GM21390 (cell line): ENCODE results near the gene CASKIN1.
"Not testable (repeated sequence)": the region's sequence is repeated elsewhere in the genome, so short reads cannot be mapped to it uniquely, and the experiment has no call there.

Experiments used
- ATAC-seq: cut with Tn5 transposase; IDR thresholded peaks from one replicate; pipeline ENCODE4 v1.9.1; 2021; ENCODE audit not compliant: unreplicated experiment

CASKIN1 gene

DNA sequence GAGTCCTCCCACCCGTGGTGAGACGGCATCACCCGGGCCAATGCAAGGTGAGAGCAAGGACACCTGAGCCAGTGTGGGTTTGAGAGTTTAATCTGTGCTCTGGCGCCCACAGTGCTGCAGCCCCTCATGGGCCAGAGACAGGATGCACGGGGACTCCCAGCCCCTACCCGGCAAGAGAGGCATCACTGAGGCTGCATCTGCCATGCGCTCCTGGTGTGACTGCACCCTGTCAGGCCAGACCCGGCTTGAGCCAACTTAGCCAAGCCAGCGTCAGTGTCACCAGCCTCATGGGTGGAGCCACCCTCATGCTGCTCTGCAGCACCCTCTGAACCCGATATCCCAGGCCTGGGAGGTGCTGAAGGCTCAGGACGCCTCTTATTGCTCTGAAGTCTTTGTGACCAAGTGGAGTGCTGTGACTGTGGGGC lies 15.5 kb upstream of the CASKIN1 start:
- ATAC-seq = no peak

GRCh38 chr16:2210386-2211365 lies 14.3 kb upstream of the CASKIN1 start, which contains the start of gene BRICD5:
Gene BRICD5, minus strand, starts transcription at chr16:2210863. Its CDS starts 30 bp downstream, at chr16:2210833.
- no peak for ATAC-seq

DNA sequence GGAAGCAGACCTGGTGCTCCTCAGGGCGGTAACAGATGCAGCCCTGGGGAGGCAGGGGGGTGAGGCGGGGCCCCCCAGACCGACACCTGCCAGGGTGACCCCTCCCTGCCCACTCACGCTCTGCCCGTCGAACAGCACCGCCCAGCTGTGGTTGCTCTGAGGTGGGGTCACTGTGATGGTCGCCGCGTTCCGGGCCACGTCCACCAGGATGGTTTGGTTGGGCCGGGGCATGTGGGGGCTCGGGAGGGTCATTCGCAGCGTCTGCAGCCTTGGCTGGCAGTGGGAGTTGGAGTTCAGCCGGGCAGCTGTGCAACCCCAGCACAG lies 13.6 kb upstream of the CASKIN1 start:
- no peak for ATAC-seq

- no peak for ATAC-seq
Observed at GRCh38 chr16:2209258-2210008, 13.0 kb upstream of the CASKIN1 start.

GRCh38 chr16:2208772-2209171 lies 12.4 kb upstream of the CASKIN1 start:
- ATAC-seq = no peak

- no peak for ATAC-seq
Observed at GRCh38 chr16:2208308-2208707, 11.9 kb upstream of the CASKIN1 start.

DNA sequence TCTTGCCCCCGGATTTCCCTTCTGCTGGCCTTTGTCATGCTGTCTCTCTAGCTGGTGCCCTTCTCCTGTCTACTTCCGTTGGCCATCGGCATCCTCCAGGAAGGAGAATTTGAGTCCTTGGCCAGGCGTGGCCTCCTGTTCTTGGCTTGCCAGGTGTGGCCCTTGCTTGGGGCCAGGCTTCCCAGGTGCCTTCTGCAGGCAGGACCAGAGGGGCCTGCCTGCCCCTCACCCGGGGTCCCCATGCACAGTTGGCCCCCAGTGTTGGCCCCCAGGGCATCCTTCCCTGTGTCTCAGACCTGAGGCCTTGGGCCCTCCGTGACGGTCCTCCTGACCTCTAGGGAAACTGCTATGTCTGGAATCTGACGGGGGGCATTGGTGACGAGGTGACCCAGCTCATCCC lies 11.5 kb upstream of the CASKIN1 start:
- ATAC-seq = no peak

DNA sequence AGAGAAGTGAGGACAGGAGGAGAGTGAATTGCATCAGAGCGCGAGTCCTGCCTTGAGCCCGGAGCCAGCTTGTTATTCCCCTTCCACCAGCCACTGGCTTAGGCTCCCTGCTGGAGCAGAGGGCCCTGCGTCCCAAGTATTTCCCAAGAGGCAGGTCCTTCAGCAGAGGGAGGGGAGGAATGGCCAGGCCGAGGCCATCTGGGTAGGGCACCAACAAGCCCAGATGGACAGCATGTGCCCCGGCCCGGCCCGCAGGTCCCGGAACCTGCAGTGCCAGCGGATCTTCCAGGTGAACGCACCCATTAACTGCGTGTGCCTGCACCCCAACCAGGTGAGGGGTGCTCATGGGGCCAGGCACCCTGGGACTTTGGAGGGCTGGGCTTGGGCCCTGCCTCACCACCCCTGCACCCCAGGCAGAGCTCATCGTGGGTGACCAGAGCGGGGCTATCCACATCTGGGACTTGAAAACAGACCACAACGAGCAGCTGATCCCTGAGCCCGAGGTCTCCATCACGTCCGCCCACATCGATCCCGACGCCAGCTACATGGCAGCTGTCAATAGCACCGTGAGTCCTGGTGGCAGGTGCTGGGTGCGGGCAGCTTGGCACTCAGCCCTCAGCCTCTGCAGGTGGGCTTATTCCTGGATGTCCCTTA lies 10.5 kb upstream of the CASKIN1 start:
- ATAC-seq = no peak

- peak; percentile 6 for ATAC-seq
Observed at GRCh38 chr16:2206420-2206779, 10.0 kb upstream of the CASKIN1 start.

DNA sequence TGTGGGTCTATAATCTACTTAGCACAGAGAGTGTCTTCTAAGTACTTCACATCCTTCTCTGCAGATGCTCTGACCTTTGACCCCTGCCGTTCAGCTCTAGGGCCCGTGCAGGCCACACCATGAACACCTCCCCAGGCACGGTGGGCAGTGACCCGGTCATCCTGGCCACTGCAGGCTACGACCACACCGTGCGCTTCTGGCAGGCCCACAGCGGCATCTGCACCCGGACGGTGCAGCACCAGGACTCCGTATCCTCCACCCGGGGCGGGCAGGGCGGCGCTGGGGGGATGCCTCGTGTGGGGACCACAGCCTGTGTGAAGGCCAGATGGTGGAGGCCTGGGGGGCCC lies 9.5 kb upstream of the CASKIN1 start:
- peak; percentile 11 for ATAC-seq

- peak; percentile 51 for ATAC-seq
Observed at GRCh38 chr16:2205104-2205966, 8.9 kb upstream of the CASKIN1 start, which contains the start of gene MLST8. Gene MLST8, plus strand, starts transcription at chr16:2205454. Its CDS starts 632 bp downstream, at chr16:2206086.

DNA sequence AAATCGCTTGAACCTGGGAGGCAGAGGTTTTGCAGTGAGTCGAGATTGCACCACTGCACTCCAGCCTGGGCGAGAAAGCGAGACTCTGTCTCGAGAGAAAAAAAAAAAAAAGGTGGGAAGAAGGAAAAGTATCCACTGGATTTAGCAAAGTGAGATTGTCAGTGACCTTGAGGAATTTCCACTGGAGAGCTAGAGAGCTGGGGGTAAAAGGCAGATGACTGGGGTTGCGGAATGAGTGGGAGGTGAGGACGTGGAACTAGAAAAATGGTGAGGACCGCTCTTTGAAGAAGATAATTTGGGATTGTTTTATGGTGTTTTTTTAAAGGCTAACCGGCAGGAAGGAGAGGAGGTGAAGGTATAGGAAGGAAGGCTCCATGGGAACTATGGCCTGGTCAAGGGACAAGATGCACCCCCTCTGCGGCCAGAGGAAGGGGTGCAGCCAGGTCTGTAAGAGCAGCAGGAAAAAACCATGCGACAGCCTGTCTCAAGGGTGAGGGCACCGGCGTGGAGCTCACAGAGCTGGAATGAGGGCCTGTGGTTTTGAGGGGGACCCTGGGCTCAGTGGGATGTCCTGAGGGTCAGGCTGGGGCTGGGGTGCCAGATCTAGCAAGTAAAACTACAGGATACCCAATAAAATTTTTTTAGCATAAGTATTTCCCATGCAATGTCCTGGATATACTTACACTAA lies 8.2 kb upstream of the CASKIN1 start:
- no peak for ATAC-seq

DNA sequence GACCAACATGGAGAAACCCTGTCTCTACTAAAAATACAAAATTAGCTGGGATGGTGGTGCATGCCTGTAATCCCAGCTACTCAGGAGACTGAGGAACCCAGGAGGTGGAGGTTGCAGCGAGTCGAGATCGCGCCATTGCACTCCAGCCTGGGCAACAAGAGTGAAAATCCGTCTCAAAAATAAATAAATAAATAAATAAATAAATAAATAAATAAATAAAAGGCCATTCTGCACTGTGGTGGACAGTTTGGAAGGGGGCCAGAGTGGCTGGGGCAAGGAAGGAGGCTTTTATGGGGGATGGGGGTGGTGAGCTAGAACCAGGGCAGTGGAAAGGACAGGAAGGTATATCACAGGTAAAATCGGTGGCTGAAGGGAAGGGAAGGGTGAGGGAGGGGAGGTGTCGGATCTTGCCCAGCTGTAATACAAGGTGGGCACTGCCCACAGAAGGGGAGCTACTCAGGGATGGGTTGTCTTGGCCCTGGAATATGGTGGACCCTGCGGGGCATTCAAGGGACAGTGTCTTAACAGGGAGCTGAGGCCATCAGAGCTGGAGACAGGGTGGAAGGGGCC lies 6.8 kb upstream of the CASKIN1 start:
- not testable (repeated sequence) for ATAC-seq

- no peak for ATAC-seq
Observed at GRCh38 chr16:2200313-2200712, 3.9 kb upstream of the CASKIN1 start.

DNA sequence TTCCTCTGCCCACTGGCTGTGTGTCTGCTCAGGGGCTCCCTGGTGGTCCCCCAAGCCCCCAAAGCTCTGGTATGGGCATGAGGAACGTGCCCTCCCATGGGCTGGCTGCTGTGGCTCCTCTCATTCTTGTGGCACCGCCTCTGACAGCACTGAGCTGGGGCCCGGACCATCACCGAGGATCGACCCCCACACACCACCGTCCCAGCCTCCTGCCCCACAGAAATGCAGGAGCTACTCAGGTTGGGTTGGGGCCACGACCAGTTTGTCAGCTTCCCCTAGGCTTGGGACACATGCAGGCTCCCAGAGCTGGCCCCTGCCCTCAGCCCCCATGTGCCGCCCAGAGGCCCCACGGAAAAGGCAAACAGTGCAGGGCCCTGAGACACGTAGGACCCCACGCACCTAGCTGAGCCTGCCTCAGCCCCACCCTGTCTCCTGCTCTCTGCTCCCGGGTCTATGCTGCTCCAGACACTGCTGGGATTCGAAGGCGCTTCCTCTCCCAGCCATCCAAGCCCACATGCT lies 3.3 kb upstream of the CASKIN1 start:
- no peak for ATAC-seq

- no peak for ATAC-seq
Observed at GRCh38 chr16:2199095-2199494, 2.7 kb upstream of the CASKIN1 start.

- ATAC-seq = no peak
Observed at GRCh38 chr16:2198283-2198682, 1.9 kb upstream of the CASKIN1 start.

DNA sequence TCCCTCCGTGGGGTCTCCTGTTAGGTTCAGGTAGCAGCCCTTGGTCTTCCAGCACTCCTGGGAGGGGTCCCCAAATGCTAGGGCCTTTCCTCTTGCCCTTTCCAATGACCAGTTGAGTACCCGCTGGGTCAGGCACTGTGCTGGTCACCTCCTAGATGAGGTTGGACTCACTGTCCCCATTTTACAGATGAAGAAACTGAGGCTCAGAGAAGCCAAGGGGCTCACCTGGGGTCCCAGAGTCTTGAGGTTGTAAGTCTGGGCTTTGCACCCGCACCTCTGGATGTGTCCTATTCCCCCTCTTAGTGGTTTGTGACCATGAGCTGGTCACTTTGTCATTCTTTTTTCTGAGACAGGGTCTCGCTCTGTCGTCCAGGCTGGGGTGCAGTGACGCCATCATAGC lies 1.4 kb upstream of the CASKIN1 start:
- no peak for ATAC-seq

GRCh38 chr16:2196981-2197511 lies 641 bp upstream of the CASKIN1 start:
- ATAC-seq = no peak
